Measurements from ENCODE around the gene DGKQ. TPM values are rescaled to one million over a fixed set of nuclear protein-coding genes. Genes with fewer than 3 reads are reported as not detected.

The DGKQ gene
- total and polyA plus RNA-seq, 9 of the 15 experiments (the other 6 are each of a cell fraction or from before 2014, with no cell fraction given) = 0.17 to 22.0 (median 5.6) TPM

- peak overlapping the region; percentile 96 for H2AFZ ChIP-seq (ENCODE audit: low read depth, low read length)
- FAIRE-seq (no peak), DNase-seq (ENCODE audit: extremely low read depth in 1 of 4, low spot score in 3 of 4) (peak; percentile 69 to 88 (median 82)), ATAC-seq (peak; percentile 65)
- BruUV-seq (replicated peaks) = no TSS peak
- no peaks in the 10 kb centered on the region for H3K9me3 ChIP-seq (replicated peaks; ENCODE audit: control insufficient read depth, insufficient read depth, low read depth, low read length)
- WGBS (ENCODE audit: insufficient coverage, low coverage, missing lambda C conversion rate) = under 1% methylated on average over 49 of the region's 109 CpGs
- peaks cover 12% of the 10 kb centered on the region for H3K79me2 ChIP-seq (ENCODE audit: control insufficient read depth, insufficient read depth, low read length)
- ChIA-PET CTCF (ENCODE audit: low intra/inter-chr PET ratio) (no interaction called here), POLR2A (interaction anchor here (0.8 to 1.3 kb wide), 6 partner anchors 10 to 334 kb away, joined by 3 to 6 read pairs (median 4); partner anchors contain the start of genes IDUA and SLC26A1)
- no peak overlapping the region for H3K27ac ChIP-seq (ENCODE audit: extremely low read depth, low read depth, low read length)
- H3K4me3 ChIP-seq = peak overlapping the region; percentile 59
- H3K36me3 ChIP-seq (ENCODE audit: control insufficient read depth, insufficient read depth, low read length) = peaks cover 12% of the 10 kb centered on the region; the same call in 2 of the 3 replicates
- peaks cover 14 to 63% of the 10 kb centered on the region in 2 experiments; a peak in 4 of 5 replicates for H3K4me1 ChIP-seq (replicated peaks in 1 of 2; ENCODE audit: control insufficient read depth in 2 of 2, insufficient read depth in 2 of 2, low read length in 2 of 2)
- H3K9me1 ChIP-seq (ENCODE audit: control insufficient read depth, insufficient read depth, low read length) = peaks cover 4% of the 10 kb centered on the region
- peak overlapping the region; percentile 49 to 93; a peak in 3 of 4 replicates for H3K9ac ChIP-seq (ENCODE audit: insufficient read depth in 1 of 2, low read depth in 2 of 2, low read length in 2 of 2)
- intact Hi-C loops (cut with micrococcal nuclease) (no loop called here), in situ Hi-C loops (cut with MboI) (no loop called here)
- no peaks in the 10 kb centered on the region for H3K27me3 ChIP-seq (ENCODE audit: control insufficient read depth in 2 of 2, insufficient read depth in 2 of 2, low read length in 2 of 2)
- H3K4me2 ChIP-seq (ENCODE audit: insufficient read depth, low read length) = peak overlapping the region; percentile 90
- H4K20me1 ChIP-seq (replicated peaks; ENCODE audit: control insufficient read depth, insufficient read depth, low read length) = no peaks in the 10 kb centered on the region
- peak; percentile 30 for TF ChIP-seq FIP1L1 (IDR thresholded peaks at IDR 0.05; ENCODE audit: low read depth, low read length, poor library complexity, severe bottlenecking)
- peak; percentile 58 for TF ChIP-seq RBFOX2 (IDR thresholded peaks at IDR 0.05; ENCODE audit: low read depth, low read length)
- peak; percentile 27; the same call in 1 of the 2 replicates for TF ChIP-seq MTA3 (IDR thresholded peaks at IDR 0.05; ENCODE audit: borderline replicate concordance)
- TF ChIP-seq TOE1 (IDR thresholded peaks at IDR 0.05; ENCODE audit: borderline replicate concordance) = no peak
- TF ChIP-seq TOE1 (CRISPR knock-in tag; IDR thresholded peaks at IDR 0.05; ENCODE audit: borderline replicate concordance, low read depth) = peak; percentile 83; the same call in 1 of the 2 replicates
- TF ChIP-seq NCOA6 (IDR thresholded peaks at IDR 0.05) = peak; percentile 26; the same call in 1 of the 2 replicates
- TF ChIP-seq TEAD1 (CRISPR knock-in tag; IDR thresholded peaks at IDR 0.05) = peak in 1 of 2 experiments; percentile 19; a peak in 1 of 4 replicates
- no peak for TF ChIP-seq THRAP3 (IDR thresholded peaks at IDR 0.05; ENCODE audit: borderline replicate concordance)
- TF ChIP-seq GMEB1 (CRISPR knock-in tag; IDR thresholded peaks at IDR 0.05) = 0 out of 2 replicates have a peak, but pooled peaks have one; percentile 39
- TF ChIP-seq EGR1 (conservative IDR thresholded peaks at IDR 0.05) = peak; percentile 90
- peak; percentile 36; the same call in 1 of the 2 replicates for TF ChIP-seq ZBTB1 (CRISPR knock-in tag; IDR thresholded peaks at IDR 0.05; ENCODE audit: borderline replicate concordance, low read depth)
- peak in 1 of 2 experiments; percentile 73 for TF ChIP-seq E2F6 (IDR thresholded peaks at IDR 0.05; ENCODE audit: borderline replicate concordance in 1 of 2, extremely low read depth in 1 of 2, insufficient read depth in 1 of 2, insufficient read length in 1 of 2, low read depth in 1 of 2, low read length in 1 of 2, poor library complexity in 1 of 2, severe bottlenecking in 1 of 2)
- peak; percentile 35 for TF ChIP-seq ZFX (CRISPR knock-in tag; IDR thresholded peaks at IDR 0.05)
- 0 out of 2 replicates have a peak, but pooled peaks have one; percentile 47 for TF ChIP-seq FOXP4 (CRISPR knock-in tag; IDR thresholded peaks at IDR 0.05; ENCODE audit: borderline replicate concordance)
- TF ChIP-seq CBFB (CRISPR knock-in tag; IDR thresholded peaks at IDR 0.05) = no peak
These were observed 36.4 kb upstream of the DGKQ start for GRCh38 chr4:1009542-1010394.
